ENCODE results near the gene KLK7. TPM values are rescaled to one million over a fixed set of nuclear protein-coding genes. Genes with fewer than 3 reads are reported as not detected.

Gene KLK7
- total and polyA plus RNA-seq, 4 experiments from 2014 or later, result not detected

GRCh38 chr19:50964266-50964665, 19.5 kb downstream of the KLK7 start:
- Mint-ChIP-seq H3K4me3 (no peak overlapping the region), H3K27ac (no peak overlapping the region), H3K4me1 (no peaks in the 10 kb centered on the region), H3K36me3 (peaks cover 0 to 3% of the 10 kb centered on the region in 2 donors), H3K9me3 (peaks cover 2 to 17% (median 7%) of the 10 kb centered on the region in 8 donors), H3K27me3 (peaks cover 24 to 27% of the 10 kb centered on the region in 2 donors)
- no peaks in the 10 kb centered on the region for H3K4me1 ChIP-seq (ENCODE audit: insufficient read depth, low read length)
- no peaks in the 10 kb centered on the region for H3K27me3 ChIP-seq (ENCODE audit: insufficient read depth, low read length)
- no peak overlapping the region for H3K4me3 ChIP-seq (ENCODE audit: low read length in 2 of 2)
- no peaks in the 10 kb centered on the region for H3K36me3 ChIP-seq (ENCODE audit: insufficient read depth, low read length)
- ChIA-PET CTCF (ENCODE audit: partially characterized antibody) (no interaction called here), POLR2A (ENCODE audit: partially characterized antibody) (no interaction called here)
- no peaks in the 10 kb centered on the region for H3K9me3 ChIP-seq (ENCODE audit: control insufficient read depth in 1 of 2, low read length in 2 of 2)
- intact Hi-C loops (cut with micrococcal nuclease), result no loop called here
- H3K27ac ChIP-seq (ENCODE audit: low read depth, low read length), result no peak overlapping the region
- DNase-seq, result no peak

GRCh38 chr19:50963381-50963780, 20.3 kb downstream of the KLK7 start:
- DNase-seq, result no peak
- CTCF ChIA-PET (ENCODE audit: partially characterized antibody), result no interaction called here
- Mint-ChIP-seq H3K4me1 (no peaks in the 10 kb centered on the region), H3K4me3 (no peak overlapping the region), H3K27me3 (peaks cover 25 to 31% of the 10 kb centered on the region in 2 donors), H3K36me3 (peaks cover 0 to 4% of the 10 kb centered on the region in 2 donors), H3K9me3 (peaks cover 2 to 17% (median 8%) of the 10 kb centered on the region in 8 donors), H3K27ac (no peak overlapping the region)
- Histone ChIP-seq H3K9me3 (ENCODE audit: control insufficient read depth in 1 of 2, low read length in 2 of 2) (no peaks in the 10 kb centered on the region), H3K4me3 (ENCODE audit: low read length in 2 of 2) (no peak overlapping the region), H3K27ac (ENCODE audit: low read depth, low read length) (no peak overlapping the region), H3K36me3 (ENCODE audit: insufficient read depth, low read length) (no peaks in the 10 kb centered on the region), H3K4me1 (ENCODE audit: insufficient read depth, low read length) (no peaks in the 10 kb centered on the region), H3K27me3 (ENCODE audit: insufficient read depth, low read length) (no peaks in the 10 kb centered on the region)
- POLR2A ChIA-PET (ENCODE audit: partially characterized antibody), result no interaction called here
- intact Hi-C loops (cut with micrococcal nuclease), result no loop called here

GRCh38 chr19:50962245-50962644, 21.5 kb downstream of the KLK7 start:
- H3K27me3 Mint-ChIP-seq, result peaks cover 30 to 39% of the 10 kb centered on the region in 2 donors
- Histone ChIP-seq H3K4me3 (ENCODE audit: low read length in 2 of 2) (no peak overlapping the region), H3K9me3 (ENCODE audit: control insufficient read depth in 1 of 2, low read length in 2 of 2) (no peaks in the 10 kb centered on the region), H3K4me1 (ENCODE audit: insufficient read depth, low read length) (no peaks in the 10 kb centered on the region), H3K36me3 (ENCODE audit: insufficient read depth, low read length) (no peaks in the 10 kb centered on the region), H3K27ac (ENCODE audit: low read depth, low read length) (no peak overlapping the region), H3K27me3 (ENCODE audit: insufficient read depth, low read length) (no peaks in the 10 kb centered on the region)
- no peak overlapping the region for H3K27ac Mint-ChIP-seq
- no peaks in the 10 kb centered on the region for H3K4me1 Mint-ChIP-seq
- intact Hi-C loops (cut with micrococcal nuclease), result no loop called here
- CTCF ChIA-PET (ENCODE audit: partially characterized antibody), result no interaction called here
- peaks cover 2 to 17% (median 9%) of the 10 kb centered on the region in 8 donors for H3K9me3 Mint-ChIP-seq
- POLR2A ChIA-PET (ENCODE audit: partially characterized antibody), result no interaction called here
- peaks cover 0 to 4% of the 10 kb centered on the region in 2 donors for H3K36me3 Mint-ChIP-seq
- H3K4me3 Mint-ChIP-seq, result no peak overlapping the region
- no peak for DNase-seq

- no peak overlapping the region for H3K27ac Mint-ChIP-seq
- no peak overlapping the region for H3K4me3 ChIP-seq (ENCODE audit: low read length in 2 of 2)
- H3K27ac ChIP-seq (ENCODE audit: low read depth, low read length), result no peak overlapping the region
- H3K9me3 Mint-ChIP-seq, result peaks cover 2 to 17% (median 9%) of the 10 kb centered on the region in 8 donors
- no peak overlapping the region for H3K4me3 Mint-ChIP-seq
- no peaks in the 10 kb centered on the region for H3K4me1 ChIP-seq (ENCODE audit: insufficient read depth, low read length)
- H3K27me3 Mint-ChIP-seq, result peaks cover 26 to 36% of the 10 kb centered on the region in 2 donors
- H3K9me3 ChIP-seq (ENCODE audit: control insufficient read depth in 1 of 2, low read length in 2 of 2), result no peaks in the 10 kb centered on the region
- no peaks in the 10 kb centered on the region for H3K4me1 Mint-ChIP-seq
- peaks cover 0 to 4% of the 10 kb centered on the region in 2 donors for H3K36me3 Mint-ChIP-seq
- no peaks in the 10 kb centered on the region for H3K36me3 ChIP-seq (ENCODE audit: insufficient read depth, low read length)
- no peaks in the 10 kb centered on the region for H3K27me3 ChIP-seq (ENCODE audit: insufficient read depth, low read length)
- DNase-seq, result no peak
- ChIA-PET POLR2A (ENCODE audit: partially characterized antibody) (no interaction called here), CTCF (ENCODE audit: partially characterized antibody) (no interaction called here)
- intact Hi-C loops (cut with micrococcal nuclease), result no loop called here
These were observed 23.8 kb downstream of the KLK7 start for GRCh38 chr19:50959731-50960500.

- Mint-ChIP-seq H3K27me3 (peaks cover 25 to 31% of the 10 kb centered on the region in 2 donors), H3K4me3 (peak overlapping the region in 1 of 8 donors; percentile 33), H3K9me3 (peaks cover under 1 to 9% (median 5%) of the 10 kb centered on the region in 8 donors), H3K36me3 (peaks cover 0 to 4% of the 10 kb centered on the region in 2 donors), H3K27ac (no peak overlapping the region), H3K4me1 (peaks cover 0 to 2% (median 0%) of the 10 kb centered on the region in 4 donors)
- ChIA-PET CTCF (ENCODE audit: partially characterized antibody) (no interaction called here), POLR2A (ENCODE audit: partially characterized antibody) (no interaction called here)
- DNase-seq, result no peak
- Histone ChIP-seq H3K27me3 (ENCODE audit: insufficient read depth, low read length) (no peaks in the 10 kb centered on the region), H3K4me1 (ENCODE audit: insufficient read depth, low read length) (no peaks in the 10 kb centered on the region), H3K36me3 (ENCODE audit: insufficient read depth, low read length) (no peaks in the 10 kb centered on the region), H3K9me3 (ENCODE audit: control insufficient read depth in 1 of 2, low read length in 2 of 2) (no peaks in the 10 kb centered on the region), H3K4me3 (ENCODE audit: low read length in 2 of 2) (no peak overlapping the region), H3K27ac (ENCODE audit: low read depth, low read length) (no peak overlapping the region)
- intact Hi-C loops (cut with micrococcal nuclease), result no loop called here
These were observed 26.1 kb downstream of the KLK7 start for GRCh38 chr19:50957587-50957986.

GRCh38 chr19:50952910-50953309, 30.8 kb downstream of the KLK7 start, which contains the start of gene KLK5:
TSS of gene KLK5 (minus strand) at chr19:50953038. CDS start at chr19:50952657, 381 bp downstream.
- H3K36me3 Mint-ChIP-seq, result no peaks in the 10 kb centered on the region
- H3K36me3 ChIP-seq (ENCODE audit: insufficient read depth, low read length), result no peaks in the 10 kb centered on the region
- no peak within 1 kb of the TSS for H3K27ac Mint-ChIP-seq
- H3K27ac ChIP-seq (ENCODE audit: low read depth, low read length), result no peak within 1 kb of the TSS
- ChIA-PET CTCF (ENCODE audit: partially characterized antibody) (no interaction called here), POLR2A (ENCODE audit: partially characterized antibody) (no interaction called here)
- no peak within 1 kb of the TSS for H3K4me3 Mint-ChIP-seq
- no peak for DNase-seq
- H3K4me1 Mint-ChIP-seq, result peaks cover 0 to 2% (median 0%) of the 10 kb centered on the region in 4 donors
- H3K4me3 ChIP-seq (ENCODE audit: low read length in 2 of 2), result no peak within 1 kb of the TSS
- H3K4me1 ChIP-seq (ENCODE audit: insufficient read depth, low read length), result no peaks in the 10 kb centered on the region
- no peaks in the 10 kb centered on the region for H3K9me3 ChIP-seq (ENCODE audit: control insufficient read depth in 1 of 2, low read length in 2 of 2)
- intact Hi-C loops (cut with micrococcal nuclease), result no loop called here
- no peaks in the 10 kb centered on the region for H3K27me3 ChIP-seq (ENCODE audit: insufficient read depth, low read length)
- peaks cover 0 to 3% (median 0%) of the 10 kb centered on the region in 8 donors for H3K9me3 Mint-ChIP-seq
- peaks cover 30 to 35% of the 10 kb centered on the region in 2 donors for H3K27me3 Mint-ChIP-seq

- H3K4me3 Mint-ChIP-seq, result no peak overlapping the region
- CTCF ChIA-PET (ENCODE audit: partially characterized antibody), result no interaction called here
- Histone ChIP-seq H3K36me3 (ENCODE audit: insufficient read depth, low read length) (no peaks in the 10 kb centered on the region), H3K27ac (ENCODE audit: low read depth, low read length) (no peak overlapping the region), H3K4me3 (ENCODE audit: low read length in 2 of 2) (no peak overlapping the region), H3K4me1 (ENCODE audit: insufficient read depth, low read length) (no peaks in the 10 kb centered on the region), H3K27me3 (ENCODE audit: insufficient read depth, low read length) (no peaks in the 10 kb centered on the region), H3K9me3 (ENCODE audit: control insufficient read depth in 1 of 2, low read length in 2 of 2) (no peaks in the 10 kb centered on the region)
- H3K36me3 Mint-ChIP-seq, result no peaks in the 10 kb centered on the region
- H3K27me3 Mint-ChIP-seq, result peaks cover 23 to 28% of the 10 kb centered on the region in 2 donors
- intact Hi-C loops (cut with micrococcal nuclease), result no loop called here
- DNase-seq, result no peak
- H3K27ac Mint-ChIP-seq, result peak overlapping the region in 1 of 7 donors; percentile 8
- POLR2A ChIA-PET (ENCODE audit: partially characterized antibody), result no interaction called here
- H3K4me1 Mint-ChIP-seq, result peaks cover 0 to 2% (median 0%) of the 10 kb centered on the region in 4 donors
- H3K9me3 Mint-ChIP-seq, result peaks cover 0 to 6% (median under 1%) of the 10 kb centered on the region in 8 donors
These were observed 33.9 kb downstream of the KLK7 start for GRCh38 chr19:50949861-50950260.

Measured in CD4-positive, alpha-beta memory T cell (primary cell).